Left cardiac atrium (tissue), 4 donors: ENCODE measurements around the gene FAM177A1. TPM values are rescaled to one million over a fixed set of nuclear protein-coding genes. Genes with fewer than 3 reads are reported as not detected.
"Not testable (repeated sequence)": the region's sequence is repeated elsewhere in the genome, so short reads cannot be mapped to it uniquely, and the experiment has no call there.

ENCODE experiments used
- ATAC-seq, 2 donors: fragments of 200-7000 bp; cut with Tn5 transposase; one replicate each; pipeline ENCODE4 v1.9.1; 2020; ENCODE audit warnings: mild to moderate bottlenecking in 2 of 2, moderate library complexity in 2 of 2
- DNase-seq: peaks from one replicate; pipeline ENCODE4 v3.0.0-alpha.2; 2020
- intact Hi-C, 2 donors: fragments of 100-400 bp; cut with DNase I; formaldehyde crosslinking; loops; one replicate each; pipeline versions ENCODE4 v1.14.1 to v1.15.1; 2022 to 2023
- total RNA-seq, 2 donors: library from RNA; stranded (reverse); fragmentation: NEBNext Ultra II Directional; extraction: Animal tissue kit (Norgen Biotek cat#: 25700); gene quantifications; one replicate each; pipeline ENCODE4 v1.2.1, GENCODE V29; 2021
- donor health status: DM: no; HTN: yes; CAD: no.
- donor health status: DM: no; HTN: yes; CAD: no; lungs with severe emphysema.
- donor health status: DM: yes; HTN: yes; CAD: no.
- donor health status: Dilated cardiomyopathy.

The FAM177A1 gene
- total RNA-seq, 2 donors from 2014 or later: 40.4 to 88.2 TPM

DNA sequence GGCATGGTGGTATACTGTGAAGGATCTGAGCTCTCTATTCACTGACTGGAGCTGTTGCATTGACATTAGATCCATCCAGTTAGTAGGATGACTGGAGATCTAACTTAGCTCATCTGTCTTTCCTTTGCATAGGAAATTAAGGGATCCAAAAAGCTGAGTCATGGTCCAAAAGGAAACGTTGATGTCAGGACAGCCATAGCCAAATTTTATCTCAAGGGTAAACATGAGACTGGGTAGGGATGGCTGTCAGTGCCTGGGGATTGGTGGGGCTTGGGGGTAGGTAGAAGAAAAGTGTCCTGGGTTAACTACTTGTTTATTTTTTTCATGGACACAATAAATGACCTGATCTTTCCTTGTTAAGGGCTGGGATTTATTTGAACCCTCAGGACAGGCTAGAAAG, 4.6 kb downstream of the FAM177A1 start:
- intact Hi-C loops: no loop called here
- DNase-seq (no peak), ATAC-seq (peak in 1 of 2 donors; percentile 25)

DNA sequence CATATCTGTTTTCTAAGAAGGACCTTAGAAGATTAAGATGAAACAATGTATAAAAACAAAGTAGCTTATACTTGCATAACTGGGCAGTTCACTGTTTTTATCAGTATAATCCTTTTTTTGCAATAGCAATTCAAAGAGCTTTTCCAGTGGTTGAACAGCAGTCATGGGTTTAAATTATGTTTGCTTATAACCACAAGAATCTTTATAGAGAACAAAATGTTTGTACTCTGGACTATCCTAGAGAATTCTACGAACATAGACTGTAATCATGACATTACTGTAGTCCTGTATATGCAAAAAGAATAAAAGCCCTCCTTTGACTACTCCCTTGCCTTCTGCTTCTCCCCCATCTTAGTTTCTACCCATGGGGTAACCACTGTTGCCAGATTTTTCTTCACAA, 5.7 kb downstream of the FAM177A1 start:
- intact Hi-C loops: no loop called here
- DNase-seq: no peak
- no peak for ATAC-seq

DNA sequence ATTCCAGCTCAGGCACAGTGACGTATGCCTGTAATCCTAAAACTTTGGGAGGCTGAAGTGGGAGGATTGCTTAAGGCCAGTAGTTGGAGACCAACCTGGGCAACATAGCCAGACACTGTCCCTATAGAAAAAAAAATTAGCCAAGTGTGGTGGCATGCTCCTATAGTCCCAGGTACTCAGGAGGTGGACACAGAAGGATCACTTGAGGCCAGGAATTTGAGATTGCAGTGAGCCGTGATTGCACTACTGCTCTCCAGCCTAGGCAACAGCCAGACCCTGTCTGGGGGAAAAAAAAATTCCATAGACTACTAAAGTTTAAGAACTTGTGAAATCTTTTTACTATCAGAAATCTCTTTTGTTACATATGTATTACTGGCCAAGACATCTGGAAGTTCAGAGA, 6.6 kb downstream of the FAM177A1 start:
- DNase-seq: no peak
- intact Hi-C loops: no loop called here
- ATAC-seq: no peak

DNA sequence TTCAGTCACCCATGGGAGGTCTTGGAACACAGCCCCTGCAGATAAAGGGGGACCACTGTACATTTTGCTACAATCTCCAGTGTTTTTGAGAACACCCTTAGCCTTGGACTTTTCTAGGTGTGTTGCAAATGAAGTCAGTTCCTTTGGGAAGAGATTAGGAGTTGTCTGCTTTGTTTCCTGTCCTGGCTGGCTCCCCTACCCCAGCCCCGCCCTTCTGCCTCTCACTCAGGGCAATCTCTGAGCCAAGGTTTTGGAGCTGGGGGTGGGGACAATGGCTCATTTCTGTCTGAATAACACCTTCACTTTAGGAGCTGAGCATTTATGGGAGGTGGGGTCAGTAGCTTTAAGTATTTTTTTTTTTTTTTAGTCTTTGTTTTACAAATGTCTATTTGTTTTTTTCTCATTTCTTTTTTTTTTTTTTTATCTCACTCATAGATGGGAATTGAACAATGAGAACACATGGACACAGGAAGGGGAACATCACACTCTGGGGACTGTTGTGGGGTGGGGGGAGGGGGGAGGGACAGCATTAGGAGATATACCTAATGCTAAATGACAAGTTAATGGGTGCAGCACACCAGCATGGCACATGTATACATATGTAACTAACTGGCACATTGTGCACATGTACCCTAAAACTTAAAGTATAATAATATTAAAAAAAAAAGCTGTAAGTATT, 15.2 kb downstream of the FAM177A1 start:
- ATAC-seq (peak; percentile 74 to 91), DNase-seq (peak; percentile 76)
- intact Hi-C loops: not testable (repeated sequence)

DNA sequence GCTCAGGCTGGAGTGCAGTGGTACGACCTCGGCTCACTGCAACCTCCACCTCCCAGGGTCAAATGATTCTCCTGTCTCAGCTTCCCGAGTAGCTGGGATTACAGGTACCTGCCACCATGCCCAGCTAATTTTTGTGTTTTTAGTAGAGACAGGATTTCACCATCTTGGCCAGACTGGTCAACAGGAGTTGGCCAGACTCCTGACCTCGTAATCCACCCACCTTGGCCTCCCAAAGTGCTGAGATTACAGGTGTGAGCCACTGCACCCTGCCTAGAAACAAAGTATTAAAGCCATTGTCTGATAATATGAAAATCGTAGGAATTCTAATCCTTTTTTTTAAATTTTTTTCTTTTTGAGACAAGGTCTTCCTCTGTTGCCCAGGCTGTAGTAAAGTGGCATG, 19.7 kb downstream of the FAM177A1 start:
- DNase-seq, intact Hi-C loops, ATAC-seq: not testable (repeated sequence)

DNA sequence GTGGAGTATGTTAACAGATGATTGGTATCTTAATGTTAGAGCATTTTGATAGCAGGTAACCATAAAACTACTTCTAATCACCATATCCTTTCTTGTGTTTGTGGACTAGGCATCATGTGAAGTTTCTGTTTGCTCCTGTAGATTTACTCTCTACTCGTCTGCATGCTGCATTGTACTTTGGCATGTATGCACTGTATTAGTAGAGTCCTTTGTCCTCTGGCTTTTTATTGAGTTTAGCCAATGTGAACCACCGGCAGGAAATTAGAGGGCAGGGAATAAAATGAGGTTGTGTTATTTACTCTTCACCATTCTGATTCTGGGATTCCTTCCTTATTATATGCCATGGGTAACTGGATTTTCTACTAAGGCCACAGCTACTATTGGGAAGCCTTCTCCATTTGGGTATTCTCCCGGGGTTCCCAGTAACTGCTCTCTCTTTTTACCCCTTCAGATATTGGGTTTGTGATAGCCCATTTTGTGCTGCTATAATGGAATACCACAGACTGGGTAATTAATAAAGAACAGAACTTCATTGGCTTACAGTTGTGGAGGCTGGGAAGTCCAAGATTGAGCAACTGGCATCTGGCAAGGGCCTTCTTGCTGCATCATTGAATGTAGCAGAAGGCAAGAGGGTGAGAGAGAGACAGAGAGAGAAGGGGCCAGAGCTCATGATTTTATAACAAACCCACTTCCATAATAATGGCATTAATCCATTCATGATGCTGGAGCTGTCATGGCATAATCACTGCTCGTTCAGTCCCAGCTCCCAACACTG, 22.4 kb downstream of the FAM177A1 start:
- no peak for ATAC-seq
- DNase-seq: no peak
- intact Hi-C loops: no loop called here

DNA sequence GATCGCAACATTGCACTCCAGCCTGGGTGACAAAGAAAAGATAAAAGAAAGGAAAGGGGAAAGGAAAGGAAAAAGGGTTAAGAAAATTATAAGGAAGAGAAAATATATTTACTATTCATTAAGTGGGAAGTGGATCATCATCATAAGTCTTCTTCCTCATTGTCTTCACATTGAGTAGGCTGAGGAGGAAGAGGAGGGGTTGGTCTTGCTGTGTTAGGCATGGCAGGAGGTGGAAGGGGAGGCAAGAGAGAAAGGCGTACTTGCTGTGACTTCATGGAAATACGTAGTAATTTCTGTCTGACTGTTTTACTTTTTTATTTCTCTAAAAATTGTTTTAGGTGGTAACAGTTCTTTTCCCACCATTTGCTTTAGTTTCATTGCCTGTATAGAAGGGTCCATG, 26.2 kb downstream of the FAM177A1 start:
- DNase-seq (no peak), ATAC-seq (no peak)
- intact Hi-C loops: no loop called here

DNA sequence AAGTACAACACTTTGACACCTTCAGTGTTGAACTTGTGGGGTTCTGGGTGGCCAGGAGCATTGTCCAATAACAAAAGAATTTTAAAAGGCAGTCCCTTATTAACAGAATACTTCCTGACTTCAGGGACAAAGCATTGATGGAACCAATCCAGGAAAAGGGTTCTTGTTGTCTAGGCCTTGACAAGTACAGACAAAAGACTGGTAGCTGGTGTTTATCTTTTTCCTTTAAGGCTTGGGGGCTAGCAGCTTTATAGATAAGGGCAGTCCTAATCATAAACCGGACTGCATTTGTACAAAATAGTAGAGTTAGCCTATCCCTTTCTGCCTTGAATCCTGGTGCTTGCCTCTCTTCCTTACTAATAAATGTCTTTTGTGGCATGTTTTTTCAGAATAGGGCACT, 27.4 kb downstream of the FAM177A1 start:
- ATAC-seq: no peak
- intact Hi-C loops: no loop called here
- DNase-seq: no peak

DNA sequence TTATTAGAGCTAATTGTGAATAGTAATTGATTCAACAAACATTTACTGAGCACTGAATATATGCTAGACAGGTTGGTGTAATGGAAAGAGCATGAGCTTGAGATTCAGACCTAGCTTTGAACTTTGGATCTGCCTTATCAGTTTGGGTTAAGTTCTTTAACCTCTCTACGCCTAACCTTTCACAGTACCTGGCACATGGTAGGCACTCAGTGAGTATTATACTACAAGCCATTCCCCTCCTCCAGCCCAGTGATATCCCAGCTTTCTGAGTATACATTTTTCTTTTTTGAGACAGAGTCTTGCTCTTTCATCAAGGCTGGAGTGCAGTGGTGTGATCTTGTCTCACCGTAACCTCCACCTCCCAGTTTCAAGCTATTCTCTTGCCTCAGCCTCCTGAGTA, 32.0 kb downstream of the FAM177A1 start:
- DNase-seq (no peak), ATAC-seq (no peak)
- intact Hi-C loops: no loop called here

DNA sequence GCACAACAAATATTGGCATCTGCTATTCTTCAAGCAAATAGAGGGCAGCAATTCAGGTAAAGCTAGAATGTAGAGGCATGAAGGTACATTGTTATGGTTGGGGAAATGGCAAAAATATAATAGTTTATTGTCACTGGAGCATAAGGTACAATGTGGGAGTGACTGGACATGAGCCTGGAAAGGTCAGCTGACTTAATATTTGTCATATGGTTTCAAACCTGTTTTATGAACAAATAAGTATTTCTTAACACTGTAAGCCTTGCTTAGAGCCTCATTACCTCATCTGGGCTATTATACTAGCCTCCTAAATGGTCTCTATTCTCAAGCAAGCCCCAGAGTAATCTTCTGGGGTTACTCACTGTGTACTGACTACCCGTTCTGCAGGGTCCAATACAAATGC, 33.7 kb downstream of the FAM177A1 start:
- ATAC-seq (no peak), DNase-seq (no peak)
- intact Hi-C loops: no loop called here

DNA sequence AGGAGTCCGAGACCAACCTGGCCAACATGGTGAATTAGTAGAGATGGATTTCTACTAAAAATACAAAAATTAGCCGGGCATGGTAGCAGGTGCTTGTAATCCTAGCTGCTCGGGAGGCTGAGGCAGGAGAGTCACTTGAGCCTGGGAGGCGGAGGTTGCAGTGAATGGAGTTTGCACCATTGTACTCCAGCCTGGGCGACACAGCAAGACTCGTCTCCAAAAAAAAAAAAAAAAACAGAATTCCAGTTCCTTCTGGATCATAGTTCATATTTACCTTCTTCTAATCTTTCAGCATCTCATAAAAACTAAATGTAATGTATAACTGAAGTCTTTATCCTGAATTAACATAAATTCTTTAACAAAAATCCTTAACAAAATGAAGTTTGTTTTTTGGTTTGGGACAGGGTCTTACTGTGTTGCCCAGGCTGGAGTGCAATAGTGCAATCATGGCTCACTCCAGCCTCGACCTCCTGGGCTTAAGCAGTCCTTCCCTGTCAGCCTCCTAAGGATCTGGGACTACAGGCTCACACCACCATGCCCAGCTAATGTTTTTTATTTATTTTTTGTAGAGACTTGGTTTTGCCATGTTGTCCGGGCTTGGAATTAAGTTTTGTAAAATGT, 37.6 kb downstream of the FAM177A1 start:
- ATAC-seq: no peak
- intact Hi-C loops: no loop called here
- no peak for DNase-seq

DNA sequence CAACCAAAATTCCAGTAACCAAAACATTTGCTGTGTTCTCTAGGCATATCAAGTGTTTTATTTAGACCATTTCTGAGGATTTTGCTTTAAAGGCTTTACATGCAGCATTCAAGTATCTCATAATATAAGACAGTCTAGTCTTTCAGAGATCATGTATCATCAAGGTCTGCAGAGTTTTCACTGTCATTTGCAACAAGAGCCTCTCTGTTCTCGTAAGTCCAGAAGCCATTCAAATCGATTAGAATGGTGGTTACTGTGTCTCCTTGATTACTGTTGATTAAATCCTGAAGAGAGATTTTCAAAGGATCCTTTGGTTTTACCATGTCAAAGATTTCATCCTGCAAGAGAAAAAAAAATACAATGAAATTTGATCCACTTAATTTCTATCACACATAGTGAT, 39.4 kb downstream of the FAM177A1 start:
- DNase-seq (no peak), ATAC-seq (no peak)
- intact Hi-C loops: no loop called here

DNA sequence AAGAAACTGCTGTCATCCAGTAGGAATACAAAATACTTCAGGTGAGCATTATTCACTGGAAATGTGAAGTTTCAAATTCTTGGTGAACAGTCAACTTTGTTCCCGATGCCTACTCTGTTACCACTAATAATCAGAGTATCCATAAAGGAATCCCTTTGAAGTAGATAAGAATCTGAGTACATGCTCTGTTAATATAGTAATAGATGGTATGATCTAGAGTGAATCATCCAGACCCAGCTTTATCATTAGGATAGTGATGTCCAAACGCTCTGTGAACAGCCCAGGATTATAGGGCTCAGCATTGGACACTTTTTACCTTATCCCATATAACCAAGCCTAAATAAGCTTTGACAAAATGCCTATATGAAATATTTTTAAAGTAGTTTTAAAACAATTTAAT, 42.4 kb downstream of the FAM177A1 start:
- DNase-seq (no peak), ATAC-seq (no peak)
- intact Hi-C loops: no loop called here

DNA sequence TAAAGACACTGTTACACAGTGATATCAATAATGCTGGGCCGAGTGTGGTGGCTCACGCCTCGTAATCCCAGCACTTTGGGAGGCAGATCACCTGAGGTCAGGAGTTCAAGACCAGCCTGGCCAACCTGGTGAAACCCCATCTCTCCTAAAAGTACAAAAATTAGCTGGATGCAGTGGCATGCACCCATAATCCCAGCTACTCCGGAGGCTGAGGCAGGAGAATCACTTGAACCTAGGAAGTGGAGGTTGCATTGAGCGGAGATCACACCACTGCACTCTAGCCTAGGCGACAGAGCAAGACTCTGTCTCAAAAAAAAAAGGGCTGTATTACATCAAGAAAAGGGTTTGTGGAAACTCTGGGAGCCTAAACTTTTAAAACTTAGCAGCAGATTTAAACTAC, 48.6 kb downstream of the FAM177A1 start:
- DNase-seq, intact Hi-C loops, ATAC-seq: not testable (repeated sequence)

DNA sequence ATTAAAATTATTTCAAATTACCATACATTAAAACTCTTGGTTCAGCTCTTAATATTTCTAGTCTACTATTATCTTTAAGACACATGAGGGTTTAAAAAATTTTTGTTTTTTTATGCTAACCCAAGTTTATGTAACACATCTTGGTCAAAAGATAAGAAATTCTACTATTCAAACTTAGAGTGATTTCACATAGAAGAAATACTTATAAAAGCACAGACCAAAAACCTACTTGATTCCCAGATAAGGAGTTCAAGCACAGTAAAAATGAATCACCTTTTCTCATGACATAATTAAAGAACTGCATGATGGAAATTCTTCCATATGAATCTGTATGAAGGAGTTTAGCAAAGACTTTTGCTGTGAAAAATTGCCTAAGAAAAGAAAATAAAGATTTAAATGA, 61.8 kb downstream of the FAM177A1 start:
- ATAC-seq (no peak), DNase-seq (no peak)
- intact Hi-C loops: no loop called here

DNA sequence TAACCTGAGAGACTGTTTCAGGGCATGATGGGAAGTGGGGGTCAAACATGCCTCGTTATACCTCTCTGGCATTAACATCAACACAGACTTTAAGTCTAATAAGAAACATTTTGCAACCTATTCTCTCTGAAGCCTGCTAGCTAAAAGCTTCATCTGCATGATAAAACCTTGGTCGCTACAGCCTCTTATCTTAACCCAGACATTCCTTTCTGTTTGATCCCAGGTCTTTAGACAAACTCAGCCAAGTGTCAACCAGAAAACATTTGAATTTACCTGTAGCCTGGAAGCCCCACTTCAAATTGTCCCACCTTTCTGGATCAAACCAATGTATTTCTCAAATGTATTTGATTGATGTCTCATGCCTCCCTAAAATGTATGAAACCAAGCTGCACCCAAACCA, 66.6 kb downstream of the FAM177A1 start:
- DNase-seq (no peak), ATAC-seq (no peak)
- intact Hi-C loops: no loop called here

DNA sequence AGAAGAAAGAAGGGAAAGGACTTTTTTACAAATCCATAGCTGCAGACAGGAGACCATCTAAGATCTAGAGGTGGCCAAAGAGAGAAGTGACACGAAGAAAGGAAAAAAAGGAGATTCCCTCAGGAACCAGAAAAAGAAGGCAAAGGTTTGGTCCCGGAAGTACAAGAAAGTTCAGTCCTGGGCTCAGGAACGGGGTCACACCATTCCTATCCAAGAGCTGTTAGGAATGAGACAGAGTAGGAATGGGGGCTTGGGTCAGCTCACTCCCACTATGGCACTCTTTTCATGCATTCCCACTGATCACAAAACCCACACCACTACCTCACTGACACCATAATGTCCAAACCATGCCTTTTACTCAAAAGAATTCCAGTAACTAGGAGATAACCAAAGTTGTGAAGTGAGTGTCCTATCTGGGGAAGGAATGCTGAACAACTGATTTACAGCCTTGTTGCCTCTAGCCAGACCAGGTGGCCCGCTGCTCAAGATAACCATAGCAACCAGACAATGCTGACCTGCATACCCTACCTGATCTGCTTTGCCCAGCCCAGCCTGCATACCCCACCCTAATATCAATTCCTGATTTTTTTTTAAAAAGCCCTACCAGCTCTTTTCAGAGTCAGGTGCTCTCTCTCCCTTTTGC, 67.4 kb downstream of the FAM177A1 start:
- no peak for DNase-seq
- ATAC-seq: no peak
- intact Hi-C loops: no loop called here

DNA sequence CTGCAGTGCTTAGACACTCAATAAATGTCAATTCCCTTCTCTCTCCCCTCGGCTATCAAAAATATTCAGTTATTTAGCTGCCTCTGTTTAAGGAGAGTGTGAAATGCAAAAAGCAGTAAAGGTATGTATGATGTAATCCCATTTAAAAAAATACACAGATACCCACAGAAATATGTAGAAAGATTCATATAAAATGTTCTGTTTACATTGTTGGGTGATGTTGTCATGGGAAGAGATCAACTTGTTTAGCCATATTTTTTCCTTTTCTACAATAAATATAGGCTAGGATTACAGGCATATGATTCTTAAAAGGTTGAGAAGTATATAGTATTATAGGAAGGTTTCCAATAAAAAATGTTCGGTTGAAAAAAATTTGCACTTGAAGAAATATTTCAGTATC, 68.0 kb downstream of the FAM177A1 start:
- DNase-seq: no peak
- no peak for ATAC-seq
- intact Hi-C loops: no loop called here

DNA sequence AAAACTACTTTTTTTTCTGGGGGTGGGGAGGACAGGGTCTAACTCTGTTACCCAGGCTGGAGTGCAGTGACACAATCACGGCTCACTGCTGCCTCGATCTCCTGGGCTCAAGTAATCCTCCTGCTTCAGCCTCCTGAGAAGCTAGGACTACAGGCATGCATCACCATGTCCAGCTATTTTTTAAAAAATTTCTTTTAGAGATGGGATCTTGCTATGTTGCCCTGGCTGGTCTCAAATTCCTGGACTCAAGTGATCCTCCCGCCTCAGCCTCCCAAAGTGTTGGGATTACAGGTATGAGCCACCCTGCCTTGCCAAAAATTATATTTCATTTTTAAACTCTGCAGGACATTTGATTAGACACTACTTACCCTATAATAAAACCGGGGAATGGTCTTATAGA, 70.2 kb downstream of the FAM177A1 start:
- intact Hi-C loops: no loop called here
- no peak for DNase-seq
- ATAC-seq: no peak

DNA sequence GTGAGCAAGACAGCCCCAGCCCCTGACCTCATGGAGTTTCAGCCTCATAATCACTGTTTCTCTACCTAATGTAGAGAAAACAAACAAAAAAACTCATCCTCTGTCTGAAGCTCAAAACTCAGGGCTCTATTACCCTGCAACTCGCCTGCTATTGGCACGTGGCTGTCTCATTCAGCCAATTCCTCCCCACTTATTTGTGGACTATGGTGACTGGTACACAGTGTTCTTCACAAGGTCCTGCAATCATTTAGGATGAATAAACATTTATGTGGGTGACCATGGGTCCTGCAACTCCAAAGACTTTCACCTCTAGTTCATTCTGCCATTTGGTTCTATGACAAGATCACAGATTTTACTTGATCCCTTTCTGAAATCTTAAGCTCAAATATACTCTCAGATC, 71.0 kb downstream of the FAM177A1 start:
- DNase-seq (no peak), ATAC-seq (no peak)
- intact Hi-C loops: no loop called here
